GM21786 (cell line): Measurements from ENCODE around the gene RNU1-2.
"Not testable (repeated sequence)": the region's sequence is repeated elsewhere in the genome, so short reads cannot be mapped to it uniquely, and the experiment has no call there.

Experiments used
- ATAC-seq: cut with Tn5 transposase; IDR thresholded peaks from one replicate; pipeline ENCODE4 v1.9.1; 2021; ENCODE audit not compliant: unreplicated experiment

The RNU1-2 gene

GRCh38 chr1:16895598-16896315 is at the start of gene RNU1-2:
Gene RNU1-2, plus strand, starts transcription at chr1:16895980.
- ATAC-seq: peak; percentile 96

- ATAC-seq: not testable (repeated sequence)
Observed at GRCh38 chr1:16856201-16856600, 39.6 kb upstream of the RNU1-2 start.

DNA sequence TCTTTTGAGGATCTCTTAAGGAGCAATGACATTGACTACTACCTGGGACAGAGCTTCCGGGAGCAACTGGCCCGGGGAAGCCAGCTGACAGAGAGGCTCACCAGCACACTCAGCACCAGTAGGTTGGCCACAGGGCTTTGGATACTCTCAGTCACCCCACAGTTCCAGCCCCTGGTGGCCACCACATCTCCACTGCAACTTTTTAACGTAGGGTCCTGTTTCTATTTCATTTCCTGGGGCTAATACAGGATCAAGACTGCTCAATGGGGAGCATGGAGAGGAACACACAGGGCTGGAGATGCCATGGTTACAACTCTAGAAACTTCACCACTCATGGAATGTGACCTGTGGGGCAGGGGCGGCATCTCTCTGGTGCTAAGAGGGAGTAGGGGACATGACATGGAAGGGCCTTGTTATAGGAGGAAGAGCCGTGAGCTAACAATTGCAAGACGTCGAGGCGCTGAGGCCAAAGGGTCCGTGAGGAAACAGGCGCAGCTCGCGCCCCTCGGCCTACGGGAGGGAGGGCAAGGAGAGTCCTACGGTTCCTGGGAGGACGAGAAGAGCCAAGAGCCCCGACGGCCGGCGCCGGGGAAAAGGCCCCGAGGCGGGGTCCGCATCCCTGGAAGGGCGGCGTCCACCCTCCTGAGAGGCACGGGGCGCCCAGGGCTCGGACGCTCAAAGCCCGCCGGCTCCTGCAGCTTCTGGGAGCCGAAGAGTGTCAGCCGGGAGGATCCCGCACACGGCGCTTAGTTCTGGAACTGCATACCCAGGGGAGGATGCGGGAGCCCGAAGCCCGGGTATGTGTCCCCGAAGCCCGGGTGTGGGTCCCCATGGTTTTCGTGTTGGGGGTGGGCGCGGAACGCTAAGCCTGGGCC is 36.4 kb upstream of the RNU1-2 start:
- ATAC-seq: not testable (repeated sequence)

- not testable (repeated sequence) for ATAC-seq
Observed at GRCh38 chr1:16860048-16860447, 35.7 kb upstream of the RNU1-2 start.

DNA sequence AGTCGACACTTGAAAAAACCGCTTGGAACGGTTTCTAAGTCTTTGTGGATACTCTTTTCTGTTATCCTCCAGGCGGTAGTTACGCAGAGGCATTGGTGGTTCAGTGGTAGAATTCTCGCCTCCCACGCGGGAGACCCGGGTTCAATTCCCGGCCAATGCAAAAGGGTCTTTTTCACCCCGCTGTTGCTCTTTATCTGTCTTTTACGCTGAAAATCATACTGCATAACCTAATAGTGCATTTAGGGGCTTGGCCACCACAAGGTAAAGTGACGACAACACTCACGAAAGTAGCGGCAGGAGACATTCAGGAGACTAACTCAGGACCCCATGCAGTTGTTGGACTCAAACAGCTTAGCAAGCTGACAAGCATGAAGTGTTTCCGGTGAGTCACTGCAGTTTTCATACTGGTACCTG is 33.9 kb upstream of the RNU1-2 start:
- not testable (repeated sequence) for ATAC-seq

DNA sequence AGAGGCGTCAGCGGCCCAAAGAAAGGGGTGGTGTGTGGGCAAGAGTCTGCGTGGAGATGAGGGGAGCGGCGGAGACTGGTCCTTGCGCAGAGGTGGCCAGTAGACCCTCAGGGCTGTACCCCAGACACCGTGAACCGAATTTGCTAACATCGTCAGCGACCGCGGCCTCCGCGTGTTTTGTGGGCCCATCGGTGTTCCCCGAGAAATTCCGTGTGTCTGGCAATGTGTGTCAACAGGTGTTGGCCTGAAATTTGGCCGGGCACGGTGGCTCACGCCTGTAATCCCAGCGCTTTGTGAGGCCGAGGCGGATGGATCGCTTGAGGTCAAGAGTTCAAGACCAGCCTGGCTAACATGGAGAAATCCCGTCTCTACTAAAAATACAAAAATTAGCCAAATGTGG is 33.4 kb upstream of the RNU1-2 start:
- ATAC-seq: not testable (repeated sequence)

GRCh38 chr1:16863024-16863423 is 32.8 kb upstream of the RNU1-2 start:
- ATAC-seq: peak; percentile 56

DNA sequence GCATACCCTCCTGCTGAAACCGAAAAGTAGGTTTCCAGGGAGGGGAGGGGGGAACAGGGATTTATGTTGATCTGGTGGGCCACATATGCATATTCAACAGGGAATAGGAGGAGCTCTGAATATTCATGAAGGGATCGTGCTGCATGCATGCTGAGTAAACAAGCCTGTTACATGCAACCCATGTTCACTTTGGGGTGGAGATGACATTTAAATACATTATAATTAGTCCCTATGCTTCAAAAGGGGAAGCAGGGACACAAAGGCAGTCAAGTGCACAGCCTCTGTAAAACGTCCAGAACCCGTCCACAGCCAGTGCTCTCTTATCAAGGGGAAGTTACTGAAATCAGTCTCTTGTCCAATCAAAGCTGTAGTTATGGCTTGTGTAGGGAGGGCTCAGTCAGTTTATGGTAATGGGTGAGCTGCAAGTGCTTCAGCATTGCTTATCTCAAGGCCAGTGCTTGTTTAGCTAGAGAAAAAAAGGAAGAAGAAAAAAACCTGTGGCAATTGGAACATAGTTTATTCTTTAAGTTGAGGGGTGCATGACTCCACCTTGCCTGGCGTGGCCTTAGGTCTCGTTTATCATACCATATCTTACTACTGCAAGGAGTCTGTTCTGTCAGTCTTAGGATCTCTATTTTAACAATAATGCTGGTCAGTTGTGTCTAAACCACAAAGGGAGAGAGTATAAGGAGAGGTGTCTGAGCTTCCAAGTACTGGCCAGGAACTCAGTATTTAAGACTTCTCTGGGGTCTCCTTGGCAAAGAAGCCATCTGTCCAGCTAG is 28.7 kb upstream of the RNU1-2 start:
- not testable (repeated sequence) for ATAC-seq

- ATAC-seq: not testable (repeated sequence)
Observed at GRCh38 chr1:16868787-16869186, 27.0 kb upstream of the RNU1-2 start.

DNA sequence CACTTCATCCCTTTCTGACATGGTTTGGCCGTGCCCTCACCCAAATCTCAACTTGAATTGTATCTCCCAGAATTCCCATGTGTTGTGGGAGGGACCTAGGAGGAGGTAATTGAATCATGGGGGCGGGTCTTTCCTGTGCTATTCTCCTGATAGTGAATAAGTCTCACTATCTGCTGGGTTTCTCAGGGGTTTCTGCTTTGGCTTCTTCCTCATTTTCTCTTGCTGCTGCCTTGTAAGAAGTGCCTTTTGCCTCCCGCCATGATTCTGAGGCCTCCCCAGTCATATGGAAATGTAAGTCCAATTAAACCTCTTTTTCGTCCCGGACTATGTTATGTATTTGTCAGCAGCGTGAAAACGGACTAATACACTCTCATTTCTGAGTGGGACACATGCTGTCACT is 25.8 kb upstream of the RNU1-2 start:
- ATAC-seq: not testable (repeated sequence)

GRCh38 chr1:16871171-16871570 is 24.6 kb upstream of the RNU1-2 start:
- ATAC-seq: not testable (repeated sequence)

DNA sequence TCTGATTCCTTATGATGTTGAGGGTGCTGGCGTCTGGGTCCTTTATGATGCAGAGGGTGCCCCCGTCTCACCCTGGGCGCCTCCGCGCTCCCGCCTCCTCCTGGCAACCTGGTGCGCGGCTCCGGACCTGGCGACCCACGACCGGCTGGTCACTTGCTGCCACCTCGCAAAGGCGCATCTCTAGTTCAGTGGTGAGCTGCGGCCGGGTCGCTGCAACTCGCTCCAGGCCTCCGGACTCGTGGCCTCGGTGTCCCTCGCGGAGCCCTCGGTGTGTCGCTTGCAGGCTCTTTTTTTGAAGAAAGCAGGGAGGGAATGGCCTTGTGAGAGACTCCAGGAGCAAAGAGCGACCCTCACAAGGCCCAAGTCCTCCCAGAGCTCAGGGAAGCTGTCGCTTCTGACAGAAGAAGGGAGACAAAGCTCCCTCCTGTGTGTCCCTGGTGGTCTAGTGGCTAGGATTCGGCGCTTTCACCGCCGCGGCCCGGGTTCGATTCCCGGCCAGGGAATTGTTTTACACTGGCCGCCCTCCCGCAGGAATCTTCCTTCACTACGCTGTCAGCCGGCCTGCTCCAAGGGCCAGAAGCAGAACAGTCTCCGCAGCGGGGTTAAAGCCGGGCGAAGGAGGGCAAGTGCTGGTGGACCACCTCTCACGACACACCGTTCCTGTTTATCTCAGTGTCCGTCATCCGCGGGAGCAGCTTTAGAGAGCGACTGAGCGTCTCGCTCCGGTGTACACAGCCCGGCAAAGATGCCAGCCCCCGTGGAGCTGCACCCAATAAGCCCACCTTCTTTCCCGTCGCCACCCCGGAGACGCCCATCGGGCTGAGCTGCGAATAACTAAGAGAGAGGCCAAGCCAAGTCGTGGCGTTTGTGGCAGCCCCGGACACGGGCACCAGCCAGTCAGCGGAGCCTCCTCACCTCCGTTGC is 23.4 kb upstream of the RNU1-2 start:
- ATAC-seq: not testable (repeated sequence)

- ATAC-seq: not testable (repeated sequence)
Observed at GRCh38 chr1:16873076-16873879, 22.5 kb upstream of the RNU1-2 start.

- ATAC-seq: not testable (repeated sequence)
Observed at GRCh38 chr1:16874968-16875765, 20.6 kb upstream of the RNU1-2 start.

DNA sequence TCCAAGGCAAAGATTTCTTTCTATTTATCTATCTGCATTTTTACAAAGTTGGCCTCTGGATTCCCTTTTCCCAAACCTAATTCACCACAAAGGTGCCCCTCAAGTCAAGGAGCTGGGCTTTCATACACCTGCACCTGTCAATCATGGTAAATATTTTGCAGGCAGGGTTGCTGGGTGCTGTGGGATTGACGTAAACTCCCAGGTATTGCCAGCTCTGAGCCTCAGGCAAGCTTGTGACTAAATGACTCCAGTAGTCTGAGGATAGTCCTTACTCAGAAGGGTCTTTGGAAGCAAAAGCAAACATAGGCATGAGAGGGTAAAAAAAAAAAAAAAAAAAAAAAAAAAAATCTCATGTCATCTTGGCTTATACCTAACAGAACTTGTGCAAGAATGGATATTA is 14.0 kb upstream of the RNU1-2 start:
- ATAC-seq: not testable (repeated sequence)

DNA sequence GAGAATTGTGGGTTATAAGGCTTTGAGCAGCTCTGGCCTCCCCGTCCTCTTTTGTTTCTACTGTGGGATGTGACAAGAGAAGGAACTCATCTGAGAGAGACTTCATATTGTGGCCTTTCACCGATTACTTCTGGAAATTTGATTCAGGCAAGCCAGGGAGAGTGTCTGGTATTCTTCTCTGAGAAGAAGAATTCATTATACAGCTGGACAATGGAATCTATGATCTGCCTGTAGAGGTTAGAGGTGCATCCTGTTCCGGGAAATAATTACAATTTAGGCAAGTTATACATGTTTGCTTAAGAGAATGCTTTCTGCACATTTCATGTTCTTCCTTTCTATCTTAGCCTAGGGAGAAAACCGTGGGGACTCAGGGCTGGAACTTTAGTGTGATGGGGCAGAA is 12.8 kb upstream of the RNU1-2 start:
- no peak for ATAC-seq

DNA sequence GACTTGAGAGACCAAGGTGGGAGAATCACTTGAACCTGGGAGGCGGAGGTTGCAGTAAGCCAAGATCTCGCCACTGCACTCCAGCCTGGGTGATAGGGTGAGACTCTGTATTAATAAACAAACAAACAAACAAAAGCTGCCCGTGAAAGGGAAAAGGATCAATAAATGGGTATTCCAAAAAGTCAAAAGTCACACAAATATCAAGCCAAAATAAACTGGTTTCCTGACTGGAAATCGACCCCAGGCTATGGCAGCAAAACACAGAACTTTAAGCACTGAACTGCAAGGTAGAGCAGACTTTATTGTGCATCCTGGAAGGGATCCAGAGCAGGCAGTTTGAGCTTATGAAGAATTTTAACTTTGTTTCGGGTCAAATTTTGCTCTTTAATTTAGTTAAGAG is 11.3 kb upstream of the RNU1-2 start:
- not testable (repeated sequence) for ATAC-seq

DNA sequence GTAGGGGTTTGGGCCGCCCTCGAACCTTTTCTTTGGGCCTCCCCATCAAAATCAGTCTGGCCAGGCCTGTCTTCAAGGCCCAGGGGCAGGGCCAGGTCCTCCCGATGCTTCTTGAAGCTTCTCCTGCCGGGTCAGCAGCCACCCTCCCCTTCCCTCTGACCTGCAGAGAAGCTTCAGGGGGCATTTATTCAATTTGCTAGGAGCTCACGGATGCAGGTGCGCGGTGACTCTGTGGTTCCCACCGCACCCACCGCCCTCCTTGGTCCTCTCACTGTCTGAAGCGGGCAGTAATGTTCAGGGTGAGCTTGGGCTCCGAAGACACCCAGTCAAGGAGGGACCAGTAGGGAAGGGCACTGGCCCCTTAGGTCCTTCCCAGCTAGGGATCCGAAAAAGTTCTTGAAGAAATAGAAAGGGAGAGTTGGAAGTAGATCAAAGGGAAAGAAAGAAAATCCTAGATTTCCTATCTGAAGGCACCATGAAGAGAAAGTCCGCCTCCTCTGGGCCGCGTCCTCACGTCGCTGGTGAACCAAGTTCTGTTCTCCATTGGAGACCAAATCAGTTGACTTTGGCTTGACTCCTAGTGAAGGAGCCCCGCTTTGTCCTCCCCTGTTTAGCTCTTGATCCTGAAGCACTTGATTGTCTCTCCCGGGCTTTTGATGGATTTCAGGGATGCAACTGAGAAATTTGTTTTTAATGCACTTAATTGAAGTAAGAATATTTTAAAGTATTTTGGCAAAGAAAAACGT is 8.7 kb upstream of the RNU1-2 start:
- ATAC-seq: no peak
